Neutrophil (primary cell): ENCODE data around the gene TRPM2.

Experiments
- H3K27ac ChIP-seq: fragments of 200-600 bp; sonication (generic); 2 replicates; pipeline ENCODE4 v1.5.1; 2016; ENCODE audit warnings: mild to moderate bottlenecking, moderate library complexity
- H3K27me3 ChIP-seq: fragments of 200-600 bp; sonication (generic); 2 replicates; pipeline ENCODE4 v1.6.0; 2016; ENCODE audit warnings: mild to moderate bottlenecking
- H3K36me3 ChIP-seq: fragments of 200-600 bp; sonication (generic); 2 replicates; pipeline ENCODE4 v1.5.1; 2017
- H3K4me1 ChIP-seq, 2 experiments: fragments of 200-600 bp in 1 of 2; sonication (generic) in 1 of 2; 1 replicate in 1 of 2; 2 replicates in 1 of 2; pipeline versions ENCODE4 v1.5.1 to v1.6.1; 2013 to 2016; ENCODE audit warnings: low read depth in 1 of 2, low read length in 1 of 2, mild to moderate bottlenecking in 1 of 2, moderate library complexity in 1 of 2; ENCODE audit not compliant: control insufficient read depth in 1 of 2, insufficient read depth in 1 of 2
- H3K4me3 ChIP-seq, 2 experiments: fragments of 200-600 bp in 1 of 2; sonication (generic) in 1 of 2; 1 replicate in 1 of 2; 2 replicates in 1 of 2; pipeline ENCODE4 v1.5.1; 2013 to 2016; ENCODE audit warnings: low read depth in 1 of 2, low read length in 1 of 2, mild to moderate bottlenecking in 1 of 2, moderate library complexity in 1 of 2
- H3K9me3 ChIP-seq: fragments of 200-600 bp; sonication (generic); 2 replicates; pipeline ENCODE4 v1.5.1; 2016
- TF ChIP-seq, protein P1 (sequence below): fragments of 200-600 bp; sonication (generic); IDR thresholded peaks from 2 replicates; pipeline ENCODE4 v1.5.1; 2016; ENCODE audit warnings: antibody characterized with exemption

The TRPM2 gene

DNA sequence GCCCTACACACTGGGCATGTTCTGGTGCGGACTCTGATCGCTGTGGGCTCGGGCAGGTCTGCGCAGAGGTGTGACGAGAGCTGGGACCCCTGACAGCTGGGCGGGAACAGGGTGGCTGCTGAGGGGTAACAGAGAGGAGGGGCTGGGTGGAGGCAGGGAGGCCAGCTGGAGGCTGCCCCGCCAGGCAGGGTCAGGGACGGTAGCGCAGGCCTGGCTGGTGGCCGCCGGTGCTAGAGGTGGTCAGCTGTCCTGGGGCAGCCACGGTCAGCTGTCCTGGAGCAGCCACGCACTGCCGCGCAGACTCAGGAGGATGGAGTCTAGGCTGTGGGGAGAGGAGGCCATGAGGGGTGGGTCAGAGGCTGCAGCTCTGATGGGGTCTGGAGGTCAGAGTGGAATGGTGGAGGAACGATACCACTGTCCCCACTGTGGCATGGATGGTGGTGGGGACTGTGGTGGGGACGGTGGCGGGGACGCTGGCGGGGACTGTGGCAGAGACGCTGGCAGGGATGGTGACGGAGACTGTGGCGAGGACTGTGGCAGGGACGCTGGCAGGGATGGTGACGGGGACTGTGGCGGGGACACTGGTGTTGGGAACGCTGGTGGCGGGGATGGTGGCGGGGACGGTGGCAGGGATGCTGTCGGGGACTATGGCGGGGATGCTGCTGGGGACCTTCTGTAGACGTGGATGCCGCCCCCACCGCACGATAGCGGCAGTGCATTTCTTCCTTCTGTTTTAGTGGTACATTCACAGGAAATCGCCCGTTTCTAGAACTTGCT lies 80.6 kb downstream of the TRPM2 start:
- no peaks in the 10 kb centered on the region for H3K4me1 ChIP-seq
- H3K27ac ChIP-seq, result no peak overlapping the region
- no peaks in the 10 kb centered on the region for H3K27me3 ChIP-seq
- H3K36me3 ChIP-seq, result peaks cover 77% of the 10 kb centered on the region
- no peaks in the 10 kb centered on the region for H3K9me3 ChIP-seq
- no peak overlapping the region for H3K4me3 ChIP-seq
- TF ChIP-seq, protein P1, sequence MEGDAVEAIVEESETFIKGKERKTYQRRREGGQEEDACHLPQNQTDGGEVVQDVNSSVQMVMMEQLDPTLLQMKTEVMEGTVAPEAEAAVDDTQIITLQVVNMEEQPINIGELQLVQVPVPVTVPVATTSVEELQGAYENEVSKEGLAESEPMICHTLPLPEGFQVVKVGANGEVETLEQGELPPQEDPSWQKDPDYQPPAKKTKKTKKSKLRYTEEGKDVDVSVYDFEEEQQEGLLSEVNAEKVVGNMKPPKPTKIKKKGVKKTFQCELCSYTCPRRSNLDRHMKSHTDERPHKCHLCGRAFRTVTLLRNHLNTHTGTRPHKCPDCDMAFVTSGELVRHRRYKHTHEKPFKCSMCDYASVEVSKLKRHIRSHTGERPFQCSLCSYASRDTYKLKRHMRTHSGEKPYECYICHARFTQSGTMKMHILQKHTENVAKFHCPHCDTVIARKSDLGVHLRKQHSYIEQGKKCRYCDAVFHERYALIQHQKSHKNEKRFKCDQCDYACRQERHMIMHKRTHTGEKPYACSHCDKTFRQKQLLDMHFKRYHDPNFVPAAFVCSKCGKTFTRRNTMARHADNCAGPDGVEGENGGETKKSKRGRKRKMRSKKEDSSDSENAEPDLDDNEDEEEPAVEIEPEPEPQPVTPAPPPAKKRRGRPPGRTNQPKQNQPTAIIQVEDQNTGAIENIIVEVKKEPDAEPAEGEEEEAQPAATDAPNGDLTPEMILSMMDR, result no peak

DNA sequence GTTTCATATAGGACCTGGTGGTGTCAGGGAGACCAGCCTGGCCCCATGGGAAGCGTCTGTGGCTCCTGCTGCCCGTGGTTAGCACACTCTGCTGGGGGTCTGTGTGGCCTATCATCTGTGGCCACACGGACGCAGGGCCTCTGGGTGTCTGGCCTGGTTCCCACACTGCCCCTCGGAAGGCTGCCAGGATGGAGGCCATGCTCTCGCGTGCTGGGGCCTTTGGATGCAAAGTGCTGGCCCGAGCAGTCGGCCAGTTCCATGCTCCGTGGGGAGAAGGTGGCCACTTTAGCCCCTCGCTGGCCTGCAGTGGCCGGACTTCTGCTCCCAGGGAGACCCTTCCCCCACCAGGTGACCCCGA lies 81.1 kb downstream of the TRPM2 start:
- H3K9me3 ChIP-seq, result no peaks in the 10 kb centered on the region
- no peaks in the 10 kb centered on the region for H3K4me1 ChIP-seq
- H3K27me3 ChIP-seq, result no peaks in the 10 kb centered on the region
- H3K36me3 ChIP-seq, result peaks cover 83% of the 10 kb centered on the region
- H3K27ac ChIP-seq, result no peak overlapping the region
- no peak overlapping the region for H3K4me3 ChIP-seq
- TF ChIP-seq, protein P1, result no peak

DNA sequence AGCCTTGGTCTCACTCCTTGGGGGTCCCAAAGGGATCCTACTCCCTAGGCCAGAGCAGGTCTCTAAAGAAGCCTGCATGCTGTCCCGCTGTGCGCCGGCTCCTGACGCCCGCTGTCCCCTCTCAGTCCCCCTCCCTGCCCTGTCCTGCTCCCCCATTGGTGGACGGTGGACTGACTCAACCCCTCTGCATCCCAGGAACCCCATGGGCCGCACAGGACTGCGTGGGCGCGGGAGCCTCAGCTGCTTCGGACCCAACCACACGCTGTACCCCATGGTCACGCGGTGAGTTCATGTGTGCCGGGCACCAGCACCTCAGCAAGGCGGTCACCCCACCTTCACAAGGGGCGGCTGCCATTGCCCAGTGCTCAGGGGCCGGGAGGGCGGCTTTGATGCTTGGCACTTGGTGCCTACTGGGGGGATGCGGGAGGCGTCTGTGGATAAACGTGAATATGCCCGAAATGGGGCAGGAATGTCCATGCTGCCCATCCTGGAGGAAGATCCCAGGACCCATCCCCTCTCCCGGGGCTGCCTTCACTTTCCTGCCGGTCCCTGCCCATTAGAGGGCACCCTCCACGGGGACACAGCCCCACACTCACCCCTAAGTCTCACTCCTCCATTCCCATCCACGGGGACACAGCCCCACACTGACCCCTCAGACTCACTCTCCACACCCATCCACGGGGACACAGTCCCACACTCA lies 81.7 kb downstream of the TRPM2 start:
- Histone ChIP-seq H3K27ac (no peak overlapping the region), H3K27me3 (no peaks in the 10 kb centered on the region), H3K36me3 (peaks cover 88% of the 10 kb centered on the region), H3K9me3 (no peaks in the 10 kb centered on the region), H3K4me1 (no peaks in the 10 kb centered on the region), H3K4me3 (no peak overlapping the region)
- TF ChIP-seq, protein P1, result no peak

DNA sequence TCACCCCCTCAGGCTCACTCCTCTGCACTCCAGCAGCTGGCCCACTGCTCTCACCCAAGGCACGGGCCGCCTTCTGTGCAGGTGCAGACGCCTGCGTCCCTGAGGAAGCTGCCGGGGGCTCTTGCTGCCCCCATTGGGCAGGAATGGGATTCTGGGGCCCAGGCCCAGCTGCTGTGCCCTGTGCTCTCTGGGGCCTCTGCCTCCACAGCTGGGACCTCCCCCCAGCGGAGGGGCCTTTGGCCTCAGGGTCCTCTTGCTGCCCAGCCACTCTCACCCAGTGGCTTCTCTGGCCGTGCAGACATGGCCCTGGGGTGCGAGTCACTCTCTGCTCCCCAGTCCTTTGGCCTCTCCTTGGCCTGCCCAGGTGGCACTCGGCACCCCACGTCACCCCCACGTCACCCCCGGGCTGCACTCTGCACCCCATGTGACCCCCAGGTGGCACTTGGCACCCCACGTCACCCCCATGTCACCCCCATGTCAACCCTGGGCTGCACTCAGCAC lies 82.7 kb downstream of the TRPM2 start:
- TF ChIP-seq, protein P1, result no peak
- Histone ChIP-seq H3K4me3 (no peak overlapping the region), H3K27me3 (no peaks in the 10 kb centered on the region), H3K27ac (no peak overlapping the region), H3K9me3 (no peaks in the 10 kb centered on the region), H3K4me1 (no peaks in the 10 kb centered on the region), H3K36me3 (peaks cover 99% of the 10 kb centered on the region)

DNA sequence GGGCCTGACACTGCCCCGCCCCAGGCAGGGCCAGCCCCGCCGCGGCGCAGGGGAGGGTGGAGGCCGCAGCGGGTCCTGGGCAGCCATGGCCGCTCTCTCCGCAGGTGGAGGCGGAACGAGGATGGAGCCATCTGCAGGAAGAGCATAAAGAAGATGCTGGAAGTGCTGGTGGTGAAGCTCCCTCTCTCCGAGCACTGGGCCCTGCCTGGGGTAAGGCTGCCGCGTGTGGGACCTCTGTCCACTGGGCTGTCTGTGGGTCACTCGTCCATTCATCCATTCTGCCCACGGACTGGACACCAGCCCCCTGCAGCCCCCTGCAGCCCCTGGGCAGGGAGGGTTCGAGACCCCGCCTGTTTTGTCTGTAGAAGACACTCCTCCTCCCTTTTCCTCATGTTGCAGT lies 83.5 kb downstream of the TRPM2 start:
- no peaks in the 10 kb centered on the region for H3K4me1 ChIP-seq
- H3K9me3 ChIP-seq, result no peaks in the 10 kb centered on the region
- no peaks in the 10 kb centered on the region for H3K27me3 ChIP-seq
- H3K4me3 ChIP-seq, result no peak overlapping the region
- peaks cover 100% of the 10 kb centered on the region for H3K36me3 ChIP-seq
- no peak overlapping the region for H3K27ac ChIP-seq
- TF ChIP-seq, protein P1, result no peak
